ENCODE measurements around the gene EIF3I. TPM values are rescaled to one million over a fixed set of nuclear protein-coding genes. Genes with fewer than 3 reads are reported as not detected.

The EIF3I gene
- total and polyA plus RNA-seq, 8 donors, result 21.1 to 444 (median 152) TPM

DNA sequence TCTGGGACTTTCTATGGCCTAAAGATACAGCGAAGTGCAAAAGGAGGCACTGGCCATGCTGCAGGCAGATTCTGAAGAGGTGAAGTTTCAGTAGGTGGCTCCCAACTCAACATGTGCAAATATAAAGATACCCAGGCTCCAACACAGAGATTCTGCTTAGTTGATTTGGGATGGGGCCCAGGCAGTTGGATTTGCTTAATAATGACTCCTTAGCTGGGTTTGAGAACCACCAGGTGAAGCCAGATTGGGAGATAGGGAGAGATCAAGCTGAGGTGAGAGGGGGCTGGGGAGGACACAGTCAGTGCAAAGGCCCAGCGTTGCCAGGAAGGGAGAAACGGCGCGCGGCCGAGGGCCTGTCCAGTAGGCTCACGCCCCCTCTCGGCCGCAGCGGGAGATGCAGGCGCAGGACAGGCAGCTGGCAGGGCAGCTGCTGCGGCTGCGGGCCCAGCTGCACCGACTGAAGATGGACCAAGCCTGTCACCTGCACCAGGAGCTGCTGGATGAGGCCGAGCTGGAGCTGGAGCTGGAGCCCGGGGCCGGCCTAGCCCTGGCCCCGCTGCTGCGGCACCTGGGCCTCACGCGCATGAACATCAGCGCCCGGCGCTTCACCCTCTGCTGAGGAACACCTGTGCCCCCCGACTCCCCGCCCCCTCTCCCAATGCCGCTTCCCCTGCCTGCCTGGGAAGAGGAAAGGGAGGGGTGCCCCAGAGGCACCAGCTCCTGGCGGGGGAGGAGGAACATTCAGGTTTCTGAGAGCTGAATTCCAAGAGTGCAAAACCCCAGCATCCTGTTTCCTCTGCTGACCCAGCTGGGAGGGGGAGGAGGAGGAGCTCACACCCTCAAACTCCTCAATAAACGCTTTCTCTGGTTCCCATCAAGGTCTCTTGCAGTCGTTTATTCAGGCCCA is 26.0 kb downstream of the EIF3I start:
- H3K9me3 ChIP-seq, result no peaks in the 10 kb centered on the region
- peak; percentile 90 to 92 for DNase-seq
- no peaks in the 10 kb centered on the region for H3K27me3 ChIP-seq
- 7 to 21% (median 9%) methylated on average over 7 to 31 of the region's 31 CpGs for WGBS, 5 donors
- H3K27ac ChIP-seq, result peak overlapping the region; percentile 15 to 78 (median 69)
- TF ChIP-seq EP300 (IDR thresholded peaks at IDR 0.05) (no peak), POLR2AphosphoS5 (IDR thresholded peaks at IDR 0.05) (peak in 2 of 3 donors; percentile 24 to 49), POLR2A (IDR thresholded peaks at IDR 0.05) (no peak)
- TF ChIP-seq, protein P1, sequence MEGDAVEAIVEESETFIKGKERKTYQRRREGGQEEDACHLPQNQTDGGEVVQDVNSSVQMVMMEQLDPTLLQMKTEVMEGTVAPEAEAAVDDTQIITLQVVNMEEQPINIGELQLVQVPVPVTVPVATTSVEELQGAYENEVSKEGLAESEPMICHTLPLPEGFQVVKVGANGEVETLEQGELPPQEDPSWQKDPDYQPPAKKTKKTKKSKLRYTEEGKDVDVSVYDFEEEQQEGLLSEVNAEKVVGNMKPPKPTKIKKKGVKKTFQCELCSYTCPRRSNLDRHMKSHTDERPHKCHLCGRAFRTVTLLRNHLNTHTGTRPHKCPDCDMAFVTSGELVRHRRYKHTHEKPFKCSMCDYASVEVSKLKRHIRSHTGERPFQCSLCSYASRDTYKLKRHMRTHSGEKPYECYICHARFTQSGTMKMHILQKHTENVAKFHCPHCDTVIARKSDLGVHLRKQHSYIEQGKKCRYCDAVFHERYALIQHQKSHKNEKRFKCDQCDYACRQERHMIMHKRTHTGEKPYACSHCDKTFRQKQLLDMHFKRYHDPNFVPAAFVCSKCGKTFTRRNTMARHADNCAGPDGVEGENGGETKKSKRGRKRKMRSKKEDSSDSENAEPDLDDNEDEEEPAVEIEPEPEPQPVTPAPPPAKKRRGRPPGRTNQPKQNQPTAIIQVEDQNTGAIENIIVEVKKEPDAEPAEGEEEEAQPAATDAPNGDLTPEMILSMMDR (IDR thresholded peaks at IDR 0.05), result peak in 5 of 7 experiments; percentile 64 to 93 (median 88)
- intact Hi-C loops (cut with DNase I; ENCODE audit: low total_unique reads), result no loop called here
- peak overlapping the region in 3 of 4 donors; percentile 2 to 10 (median 10) for H3K4me3 ChIP-seq
- H3K4me1 ChIP-seq, result peaks cover 12 to 43% (median 18%) of the 10 kb centered on the region in 4 donors
- no peaks in the 10 kb centered on the region for H3K36me3 ChIP-seq

DNA sequence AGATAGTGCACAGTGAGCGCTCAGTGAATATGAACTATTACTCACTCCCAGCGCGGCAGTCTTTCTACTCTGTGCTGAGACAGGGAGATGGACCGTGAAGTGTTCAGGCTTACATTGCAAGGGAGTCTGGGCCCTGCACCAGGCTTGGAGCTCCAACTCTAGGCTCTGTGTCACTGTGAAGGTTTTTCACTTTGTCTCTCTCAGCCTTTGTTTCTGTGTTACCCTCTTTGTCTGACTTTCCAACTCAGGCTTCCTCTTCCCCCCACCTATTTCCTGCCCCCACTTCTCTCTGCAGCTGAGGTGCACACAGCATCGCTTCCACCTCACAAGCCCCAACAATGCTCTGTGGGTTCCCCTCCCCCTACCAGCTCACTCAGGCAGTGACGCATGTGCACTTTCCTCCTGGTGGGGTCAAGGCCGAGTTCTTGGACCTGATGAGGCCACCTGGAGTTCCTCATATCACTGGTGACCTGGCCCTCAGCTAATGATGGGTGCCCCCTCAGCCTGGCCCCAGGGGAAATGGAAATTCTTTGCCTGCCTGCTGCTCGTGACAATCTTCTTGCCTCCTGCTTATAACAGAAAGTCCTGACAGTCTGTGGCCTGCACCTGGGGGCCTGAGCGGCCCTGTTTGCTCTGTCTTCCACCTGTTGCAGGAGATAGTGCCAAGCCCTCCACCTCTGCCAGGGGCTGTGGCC is 27.8 kb downstream of the EIF3I start:
- peak overlapping the region; percentile 2 to 85 (median 75) for H3K27ac ChIP-seq
- peak; percentile 52 to 84 for DNase-seq
- H3K36me3 ChIP-seq, result no peaks in the 10 kb centered on the region
- H3K9me3 ChIP-seq, result no peaks in the 10 kb centered on the region
- intact Hi-C loops (cut with DNase I; ENCODE audit: low total_unique reads), result no loop called here
- TF ChIP-seq POLR2AphosphoS5 (IDR thresholded peaks at IDR 0.05), result no peak
- TF ChIP-seq EP300 (IDR thresholded peaks at IDR 0.05), result no peak
- no peak for TF ChIP-seq POLR2A (IDR thresholded peaks at IDR 0.05)
- TF ChIP-seq, protein P1 (IDR thresholded peaks at IDR 0.05), result no peak
- H3K4me1 ChIP-seq, result peaks cover 12 to 43% (median 18%) of the 10 kb centered on the region in 4 donors
- 54 to 77% (median 64%) methylated on average over 9 of the region's 9 CpGs for WGBS, 5 donors
- no peaks in the 10 kb centered on the region for H3K27me3 ChIP-seq
- no peak overlapping the region for H3K4me3 ChIP-seq

DNA sequence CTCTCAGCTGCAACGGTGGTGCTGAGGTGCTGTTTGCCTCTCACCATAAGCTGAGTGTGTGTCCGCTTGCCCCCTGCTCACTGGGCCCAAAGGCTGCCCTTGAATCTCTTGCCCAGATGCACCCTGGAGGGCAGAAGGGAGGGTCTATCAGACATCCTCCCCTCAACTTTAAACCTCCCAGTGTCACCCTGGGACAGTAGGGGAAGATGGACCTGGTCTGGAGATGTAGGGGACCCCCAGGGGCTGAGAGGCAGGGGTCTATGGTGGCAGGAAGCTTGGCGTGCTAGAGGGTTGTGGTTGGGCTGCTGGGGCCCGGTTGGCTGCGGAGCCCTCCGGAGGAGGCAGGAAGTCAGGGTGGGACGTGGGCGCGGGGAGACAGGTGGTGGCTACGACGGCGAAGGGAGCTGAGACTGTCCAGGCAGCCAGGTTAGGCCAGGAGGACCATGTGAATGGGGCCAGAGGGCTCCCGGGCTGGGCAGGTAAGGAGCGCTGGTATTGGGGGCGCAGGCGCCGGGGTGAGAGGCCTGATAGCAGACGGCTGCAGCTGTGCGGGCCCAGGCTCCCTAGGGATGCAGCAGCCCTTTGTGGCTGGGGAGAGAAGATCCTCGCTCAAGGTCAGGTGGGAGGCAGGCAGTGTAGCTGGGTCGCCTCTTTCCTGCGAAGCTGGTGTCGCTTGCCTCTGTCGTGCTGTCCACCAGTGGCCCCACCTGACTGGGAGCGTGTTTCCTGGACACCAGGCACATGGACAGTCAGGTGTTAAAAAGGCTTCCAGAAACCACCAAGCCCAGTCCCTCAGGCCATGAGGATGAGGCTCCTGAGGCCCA is 28.9 kb downstream of the EIF3I start, which contains the start of gene LCK:
TSS of gene LCK (plus strand) at position 373 of the 824 bp plus-strand sequence. CDS start 23,065 bp downstream, outside the sequence.
- 73 to 88% (median 81%) methylated on average over 24 to 25 of the region's 25 CpGs for WGBS, 5 donors
- no peak for DNase-seq
- Histone ChIP-seq H3K36me3 (no peaks in the 10 kb centered on the region), H3K4me3 (peak within 1 kb of the TSS; percentile 19 to 31 (median 26)), H3K4me1 (peaks cover 12 to 42% (median 18%) of the 10 kb centered on the region in 4 donors), H3K9me3 (no peaks in the 10 kb centered on the region), H3K27ac (peak within 1 kb of the TSS; percentile 50 to 85 (median 75)), H3K27me3 (no peaks in the 10 kb centered on the region)
- TF ChIP-seq EP300 (IDR thresholded peaks at IDR 0.05) (no peak), POLR2A (IDR thresholded peaks at IDR 0.05) (peak in 1 of 4 donors; percentile 11), POLR2AphosphoS5 (IDR thresholded peaks at IDR 0.05) (no peak)
- TF ChIP-seq, protein P1 (IDR thresholded peaks at IDR 0.05), result no peak
- intact Hi-C loops (cut with DNase I; ENCODE audit: low total_unique reads), result no loop called here
